Inflammatory macrophage (primary cell): ENCODE measurements around the gene NDUFAB1.
"Not testable (repeated sequence)": the region's sequence is repeated elsewhere in the genome, so short reads cannot be mapped to it uniquely, and the experiment has no call there.

Experiments
- DNase-seq, 2 donors: peaks; one replicate each; pipeline ENCODE4 v3.0.0-alpha.2; 2020 to 2022
- total RNA-seq, 18 experiments: gene quantifications; one replicate each; lab custom pipeline; 2026; ENCODE audit warnings: mixed read lengths in 6 of 18, inconsistent platforms in 2 of 18; lab: John Stamatoyannopoulos, UW

NDUFAB1 gene
- 31.2 to 82.5 (median 63.8) reads per million in 18 experiments for total RNA-seq

DNA sequence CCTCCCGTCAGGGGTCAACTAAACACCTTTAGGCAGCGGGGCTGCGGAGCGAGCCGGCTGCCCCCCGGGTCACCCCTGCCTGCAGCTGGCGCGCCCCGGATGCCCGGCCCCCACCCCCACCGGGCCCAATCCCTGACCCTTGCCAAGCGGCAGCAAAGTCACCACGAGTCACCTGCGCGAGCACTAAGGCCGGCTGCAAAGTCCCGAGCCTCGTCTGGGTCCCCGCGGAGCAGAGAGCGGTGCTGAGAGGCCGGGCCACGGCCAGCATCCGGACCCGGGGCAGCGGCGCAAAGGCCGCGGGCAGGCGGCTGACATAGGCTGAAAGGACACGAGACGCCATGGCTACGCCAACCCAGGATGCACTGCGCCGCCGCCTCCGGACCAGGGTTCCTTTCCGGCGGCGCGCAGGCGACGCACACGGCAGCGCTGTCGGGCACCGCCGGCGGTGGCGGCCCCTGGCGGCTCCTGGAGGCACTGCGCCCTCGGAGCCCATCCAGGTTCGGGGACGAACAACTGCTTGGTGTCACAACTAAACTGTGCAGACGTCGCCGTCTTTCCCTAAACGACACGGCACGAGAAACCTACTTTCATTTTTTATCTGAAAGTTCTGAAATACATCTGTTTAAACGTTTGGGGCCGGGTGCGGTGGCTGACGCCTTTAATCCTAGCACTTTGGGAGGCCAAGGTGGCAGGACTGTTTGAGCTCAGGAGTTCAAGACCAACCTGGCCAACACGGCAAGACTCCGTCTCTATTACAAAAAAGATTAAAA lies at the start of gene NDUFAB1:
Gene NDUFAB1, minus strand, starts transcription at position 366 of the 770 bp plus-strand sequence. Its CDS starts 26 bp downstream, at position 340.
- DNase-seq, result peak; percentile 94 to 95

DNA sequence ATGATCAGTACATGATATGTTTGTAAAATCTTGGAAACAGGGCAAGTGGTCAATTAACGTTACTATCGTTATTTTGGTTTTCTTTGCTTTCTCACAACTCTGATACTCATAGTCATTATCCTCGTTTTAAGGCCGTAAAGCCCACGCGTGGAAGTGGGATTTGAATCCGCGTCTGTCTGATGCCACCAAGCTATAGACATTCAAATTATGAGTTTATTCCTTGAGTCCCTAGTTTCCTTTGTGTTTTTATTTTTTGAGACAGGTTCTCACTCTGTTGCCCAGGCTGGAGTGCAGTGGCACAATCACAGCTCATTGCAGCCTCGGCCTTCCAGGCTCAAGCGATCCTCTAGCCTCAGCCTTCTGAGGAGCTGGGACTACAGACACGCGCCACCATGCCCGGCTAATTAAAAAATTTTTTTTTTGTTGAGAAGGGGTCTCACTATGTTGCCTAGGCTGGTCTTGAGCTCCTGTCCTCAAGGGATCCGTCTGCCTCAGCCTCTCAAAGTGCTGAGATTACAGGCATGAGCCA lies 46.2 kb upstream of the NDUFAB1 start:
- DNase-seq, result no peak

GRCh38 chr16:23640931-23641765 lies 45.0 kb upstream of the NDUFAB1 start, which contains the start of the genes DCTN5 and PALB2:
Gene DCTN5, plus strand, starts transcription at chr16:23641466. Its CDS starts 77 bp downstream, at chr16:23641543.
Gene PALB2, minus strand, starts transcription at chr16:23641310. Its CDS starts 153 bp downstream, at chr16:23641157.
- DNase-seq, result peak; percentile 97 to 98

DNA sequence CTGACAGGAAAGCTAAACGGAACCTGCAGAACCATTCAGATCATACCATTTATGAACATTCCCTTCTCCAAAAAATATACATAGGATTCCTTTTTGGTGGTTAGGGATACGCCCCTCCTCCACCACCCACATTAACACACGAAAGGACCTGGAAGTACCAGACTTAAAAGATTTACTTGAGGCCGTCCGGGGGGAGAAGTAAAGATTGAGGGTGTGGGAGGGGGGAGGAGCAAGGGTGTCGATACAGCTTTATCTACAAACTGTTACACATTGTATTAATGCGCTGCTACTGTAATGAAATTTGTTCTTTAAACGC lies 44.5 kb upstream of the NDUFAB1 start:
- peak; percentile 33 to 45 for DNase-seq

DNA sequence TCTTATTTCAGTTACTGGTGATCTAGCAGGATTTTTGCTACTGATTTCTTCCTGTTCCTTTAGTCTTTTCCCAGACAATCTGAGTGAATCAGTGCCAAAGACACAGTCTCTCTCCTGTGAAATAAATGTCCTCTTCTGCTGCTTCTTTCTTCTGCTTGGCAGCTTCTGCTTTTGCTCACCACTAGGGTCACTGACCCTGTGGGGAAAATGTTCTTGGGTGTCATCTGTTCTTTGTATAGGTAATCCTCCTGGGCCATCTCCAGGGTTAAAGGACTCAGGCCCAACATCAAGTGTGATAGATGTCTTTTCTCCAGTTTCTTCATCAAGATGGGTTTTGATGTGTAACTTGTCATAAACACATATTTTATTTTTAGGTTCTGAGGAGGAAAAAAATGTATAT lies 39.8 kb upstream of the NDUFAB1 start:
- DNase-seq, result no peak

DNA sequence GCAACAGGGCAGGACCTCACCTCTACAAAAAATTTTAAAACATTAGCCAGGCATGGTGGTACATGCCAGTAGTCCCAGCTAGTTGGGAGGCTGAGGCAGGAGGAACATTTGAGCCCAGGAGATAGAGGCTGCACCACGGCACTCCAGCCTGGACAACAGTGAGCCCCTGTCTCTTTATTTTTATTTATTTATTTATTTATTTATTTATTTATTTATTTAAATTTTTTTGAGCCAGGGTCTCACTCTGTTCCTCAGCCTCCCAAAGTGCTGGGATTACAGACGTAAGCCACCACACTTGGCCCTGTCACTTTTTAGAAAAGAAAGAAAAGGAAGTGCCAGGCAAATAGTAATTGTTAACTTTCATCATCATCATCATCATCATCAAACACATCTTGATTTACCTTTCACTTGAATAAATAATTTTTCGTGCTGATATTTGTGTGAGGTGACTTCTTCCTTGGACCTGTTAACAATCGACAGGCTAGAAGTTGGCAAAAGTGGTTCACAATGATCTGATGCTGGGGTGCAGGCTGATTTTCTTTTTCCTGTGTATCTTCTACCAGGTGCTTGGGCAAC lies 38.4 kb upstream of the NDUFAB1 start:
- DNase-seq, result no peak

DNA sequence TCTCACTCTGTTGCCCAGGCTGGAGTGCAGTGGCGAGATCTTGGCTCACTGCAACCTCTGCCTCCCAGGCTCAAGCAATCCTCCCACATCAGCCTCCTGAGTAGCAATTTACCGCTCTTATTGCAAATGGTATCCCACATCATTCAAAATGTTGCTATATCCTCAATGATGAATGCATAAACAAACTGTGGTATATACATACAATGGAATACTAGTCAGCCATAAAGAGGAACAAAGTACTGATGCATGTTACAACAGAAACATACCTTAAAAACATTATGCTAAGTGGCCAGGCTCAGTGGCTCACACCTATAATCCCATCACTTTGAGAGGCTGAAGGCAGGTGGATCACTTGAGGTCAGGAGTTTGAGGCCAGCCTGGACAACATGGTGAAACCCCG lies 35.8 kb upstream of the NDUFAB1 start:
- not testable (repeated sequence) for DNase-seq

GRCh38 chr16:23629516-23629915 lies 33.4 kb upstream of the NDUFAB1 start:
- DNase-seq, result no peak

DNA sequence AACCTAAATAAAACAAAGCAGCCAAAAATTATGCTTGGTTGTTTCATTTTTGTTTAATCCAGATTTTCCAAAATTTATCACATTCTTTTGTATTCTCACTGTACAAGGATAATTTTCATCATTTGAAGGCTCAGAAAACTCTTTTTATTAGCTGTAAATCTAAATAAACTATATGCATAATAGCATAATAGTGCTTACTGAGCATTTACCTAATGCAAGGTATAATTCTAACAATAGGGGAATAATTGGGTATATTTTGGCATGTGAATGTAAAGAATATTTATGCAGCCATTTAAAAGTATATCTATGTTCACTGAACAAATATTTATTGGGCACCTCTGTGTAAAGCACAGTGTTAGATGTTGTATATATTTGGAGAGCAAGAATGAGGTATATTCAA lies 28.0 kb upstream of the NDUFAB1 start:
- DNase-seq, result no peak

- DNase-seq, result no peak
These were observed 19.7 kb upstream of the NDUFAB1 start for GRCh38 chr16:23615805-23616204.

- no peak for DNase-seq
These were observed 15.8 kb upstream of the NDUFAB1 start for GRCh38 chr16:23611936-23612335.

DNA sequence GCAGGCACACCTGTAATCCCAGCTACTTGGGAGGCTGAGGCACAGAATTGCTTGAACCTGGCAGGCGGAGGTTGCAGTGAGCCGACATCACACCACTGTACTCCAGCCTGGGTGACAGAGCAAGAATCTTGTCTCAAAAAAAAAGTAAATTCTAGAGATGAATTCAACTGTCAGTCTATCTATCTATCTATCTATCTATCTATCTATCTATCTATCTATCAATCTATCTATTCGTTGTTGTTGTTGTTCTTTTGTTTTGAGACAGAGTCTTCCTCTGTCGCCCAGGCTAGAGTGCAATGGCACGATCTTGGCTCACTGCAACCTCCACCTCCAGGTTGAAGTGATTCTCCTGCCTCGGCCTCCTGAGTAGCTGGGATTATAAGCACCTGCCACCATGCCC lies 14.8 kb upstream of the NDUFAB1 start:
- not testable (repeated sequence) for DNase-seq

- no peak for DNase-seq
These were observed 13.8 kb upstream of the NDUFAB1 start for GRCh38 chr16:23609929-23610328.

GRCh38 chr16:23608194-23608593 lies 12.1 kb upstream of the NDUFAB1 start:
- peak; percentile 38 to 48 for DNase-seq

- peak in 1 of 2 donors; percentile 10 for DNase-seq
These were observed 11.6 kb upstream of the NDUFAB1 start for GRCh38 chr16:23607726-23608125.

DNA sequence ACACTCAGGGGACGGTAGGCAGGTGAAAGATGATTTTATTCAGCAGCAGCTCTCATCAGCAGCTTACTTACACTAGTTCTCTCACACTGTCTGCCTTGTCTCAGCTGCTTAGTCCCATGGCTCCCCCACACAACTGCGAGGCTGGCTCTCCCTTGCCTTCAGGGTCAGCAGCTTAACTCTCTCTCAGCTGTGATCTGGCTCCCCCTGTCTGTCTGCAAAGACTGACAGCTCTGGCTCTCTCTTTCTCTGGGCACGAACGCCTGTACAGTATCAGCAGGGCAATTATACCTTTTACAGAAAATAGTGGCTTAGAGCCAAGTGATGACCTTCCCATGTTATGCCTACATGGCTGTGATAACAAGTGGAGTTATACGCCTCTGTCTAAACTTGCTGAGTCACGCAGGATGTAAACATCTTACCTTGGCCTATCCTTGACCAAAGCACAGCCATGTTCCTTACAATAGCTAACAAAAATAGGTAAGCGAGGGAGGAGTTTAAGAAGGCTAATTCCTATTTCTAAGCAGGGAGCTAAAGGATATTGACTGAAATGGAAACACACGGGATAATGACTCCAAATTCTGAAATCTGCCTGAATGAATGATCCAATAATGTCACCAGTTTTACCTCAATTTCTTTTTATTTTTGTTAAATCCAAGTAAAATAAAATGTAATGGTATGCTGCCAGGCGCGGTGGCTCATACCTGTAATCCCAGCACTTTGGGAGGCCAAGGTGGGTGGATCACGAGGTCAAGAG lies 1.1 kb upstream of the NDUFAB1 start:
- peak; percentile 15 to 32 for DNase-seq

DNA sequence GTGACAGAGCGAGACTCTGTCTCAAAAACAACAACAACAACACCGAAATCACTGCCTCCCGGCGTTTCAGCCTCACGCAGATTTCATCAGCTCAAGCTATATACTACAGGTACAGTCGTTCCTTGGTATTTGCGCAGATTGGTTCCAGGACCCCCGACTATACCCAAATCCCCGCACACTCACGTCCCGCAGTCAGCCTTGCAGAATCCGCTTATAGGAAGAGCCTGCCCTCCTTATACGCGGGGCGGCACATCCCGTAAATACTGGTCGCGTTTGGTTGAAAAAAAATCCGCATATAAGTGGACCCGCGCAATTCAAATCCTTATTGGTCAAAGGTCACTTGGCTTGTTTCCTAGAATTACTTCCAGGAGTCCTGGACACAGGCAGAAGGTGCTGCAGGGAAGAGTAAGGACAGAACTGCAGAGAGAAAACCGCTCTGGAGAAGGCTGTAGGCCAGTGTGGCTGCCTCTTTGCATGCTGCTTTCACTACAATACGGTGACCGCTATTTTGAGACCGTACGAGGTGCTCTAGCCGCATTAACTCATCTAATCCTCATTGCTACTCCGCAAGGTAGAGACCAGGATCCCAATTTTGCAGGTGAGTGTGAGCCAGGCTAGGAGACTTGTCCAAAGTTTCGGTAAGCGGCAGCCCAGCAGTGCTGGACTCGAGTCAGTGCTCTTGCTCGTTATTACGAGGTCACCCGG lies 718 bp downstream of the NDUFAB1 start:
- no peak for DNase-seq

- no peak for DNase-seq
These were observed 1.9 kb downstream of the NDUFAB1 start for GRCh38 chr16:23594186-23594585.

GRCh38 chr16:23590181-23590580 lies 5.9 kb downstream of the NDUFAB1 start:
- DNase-seq, result no peak

GRCh38 chr16:23587726-23588125 lies 8.4 kb downstream of the NDUFAB1 start:
- DNase-seq, result no peak
